Raji (cell line): ENCODE data around the gene ARHGEF37.

Source experiments
- POLR2A ChIP-seq: IDR thresholded peaks from 2 replicates; pipeline ENCODE4 v1.6.1; 2011; ENCODE audit warnings: low read depth, low read length, control low read depth; ENCODE audit not compliant: insufficient read depth

Gene ARHGEF37

DNA sequence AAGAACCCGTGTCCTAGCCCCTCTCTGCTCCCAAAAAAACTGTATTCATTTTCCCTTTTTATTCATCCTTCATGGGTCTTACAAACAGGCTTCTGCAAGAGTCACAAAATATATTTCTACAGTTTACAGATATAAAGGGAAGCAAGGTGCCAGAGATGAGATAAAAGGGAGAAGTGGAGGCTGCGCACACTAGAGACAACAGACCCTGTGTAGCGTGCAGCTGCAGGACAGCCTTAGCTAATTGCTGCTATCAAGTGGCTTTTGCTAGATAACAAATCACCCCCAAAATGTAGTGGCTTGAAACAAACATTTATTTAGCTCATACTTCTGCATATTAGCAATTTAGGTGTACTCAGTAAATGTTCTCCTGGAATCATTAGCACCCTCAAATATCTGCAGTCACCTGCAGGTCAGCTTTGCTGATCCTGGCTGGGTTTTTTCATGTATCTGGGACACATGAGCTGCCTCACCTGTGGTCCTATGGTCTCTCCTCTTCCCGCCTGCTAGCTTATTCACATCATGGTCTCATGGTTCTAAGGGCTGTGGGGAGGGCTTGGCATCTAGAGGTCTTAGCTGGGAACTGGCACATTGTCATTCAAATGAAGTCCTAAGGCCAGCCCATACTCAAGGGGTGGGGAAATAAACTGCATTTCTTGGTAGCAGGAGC is 29.4 kb downstream of the ARHGEF37 start:
- no peak for TF ChIP-seq POLR2A

DNA sequence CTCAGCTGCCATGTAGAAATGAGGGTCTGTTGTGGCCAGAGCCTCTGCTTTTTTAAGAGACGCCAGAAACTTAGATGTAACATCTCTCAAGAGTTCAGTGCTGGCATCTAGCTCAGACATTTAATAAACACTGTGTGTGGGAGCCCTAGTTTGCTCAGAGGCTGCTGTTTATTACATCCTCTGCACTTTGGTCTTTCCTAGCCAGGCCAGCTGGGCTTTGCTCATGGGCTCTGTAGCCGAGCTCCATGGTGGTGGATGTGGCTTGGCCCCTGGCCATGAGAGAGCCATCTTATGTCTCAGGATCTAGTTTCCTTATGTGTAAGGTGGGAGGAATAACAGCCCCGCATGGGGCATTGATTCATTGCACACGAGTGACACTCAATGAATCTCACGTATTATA is 30.0 kb downstream of the ARHGEF37 start:
- no peak for TF ChIP-seq POLR2A

DNA sequence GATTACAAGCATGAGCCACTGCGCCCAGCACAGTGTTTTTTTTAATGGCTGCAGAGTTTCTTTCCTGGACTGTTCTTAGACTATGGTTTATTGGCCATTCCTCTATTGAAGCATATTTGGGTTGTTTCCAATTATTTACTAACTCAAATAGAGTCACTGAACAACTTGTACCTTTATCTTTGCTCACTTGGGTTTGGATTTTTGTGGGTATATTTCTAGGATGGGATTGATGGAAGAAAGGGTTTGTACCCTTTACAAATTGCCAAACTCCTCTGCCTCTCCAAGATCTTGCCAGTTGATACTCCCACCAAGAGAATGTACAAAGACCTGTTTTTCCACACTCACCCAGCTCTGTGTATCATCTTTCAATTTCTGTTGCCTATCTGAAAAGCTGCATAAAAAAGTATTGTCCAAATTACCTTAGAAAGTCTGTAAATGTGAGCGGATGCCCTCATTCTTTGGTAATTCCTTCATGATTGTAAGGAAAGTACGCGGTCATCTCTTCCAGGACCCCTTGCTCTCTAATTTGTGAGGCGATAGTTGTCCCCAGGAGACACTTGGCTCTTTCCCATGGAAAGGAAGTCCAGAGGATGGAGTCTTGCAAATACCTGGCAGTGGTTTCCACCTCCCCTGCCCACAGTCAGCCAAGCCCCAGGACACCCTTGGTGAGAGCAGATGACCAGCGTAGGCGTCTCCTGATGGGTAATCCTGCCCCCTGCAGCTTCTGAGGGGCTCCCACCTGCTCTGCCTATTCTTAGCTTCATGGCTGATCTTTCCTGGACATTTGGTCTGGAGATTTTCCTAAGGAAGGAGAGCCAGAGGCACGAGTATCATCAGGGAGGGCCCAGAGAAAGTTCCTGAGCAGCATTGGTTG is 33.0 kb downstream of the ARHGEF37 start:
- no peak for TF ChIP-seq POLR2A

DNA sequence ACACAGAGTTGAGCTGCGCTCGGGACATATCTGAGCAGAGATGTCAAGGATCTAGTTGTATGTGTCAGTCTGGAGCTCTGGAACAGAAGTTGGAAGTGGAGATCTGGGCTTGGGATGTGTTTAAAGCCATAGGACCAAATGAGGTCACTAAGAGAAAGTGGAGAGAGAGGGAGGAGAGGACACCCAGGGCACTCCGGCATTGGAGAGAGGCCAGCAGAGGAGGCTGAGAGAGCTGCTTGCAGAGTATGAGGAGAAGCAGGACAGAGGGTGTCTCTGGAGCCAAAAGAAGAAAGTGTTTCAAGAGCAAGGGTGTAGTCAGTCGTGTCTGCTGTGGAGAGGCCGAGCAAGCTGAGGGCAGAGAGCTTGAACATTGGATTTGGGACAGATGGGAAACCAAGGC is 34.7 kb downstream of the ARHGEF37 start:
- TF ChIP-seq POLR2A, result no peak

DNA sequence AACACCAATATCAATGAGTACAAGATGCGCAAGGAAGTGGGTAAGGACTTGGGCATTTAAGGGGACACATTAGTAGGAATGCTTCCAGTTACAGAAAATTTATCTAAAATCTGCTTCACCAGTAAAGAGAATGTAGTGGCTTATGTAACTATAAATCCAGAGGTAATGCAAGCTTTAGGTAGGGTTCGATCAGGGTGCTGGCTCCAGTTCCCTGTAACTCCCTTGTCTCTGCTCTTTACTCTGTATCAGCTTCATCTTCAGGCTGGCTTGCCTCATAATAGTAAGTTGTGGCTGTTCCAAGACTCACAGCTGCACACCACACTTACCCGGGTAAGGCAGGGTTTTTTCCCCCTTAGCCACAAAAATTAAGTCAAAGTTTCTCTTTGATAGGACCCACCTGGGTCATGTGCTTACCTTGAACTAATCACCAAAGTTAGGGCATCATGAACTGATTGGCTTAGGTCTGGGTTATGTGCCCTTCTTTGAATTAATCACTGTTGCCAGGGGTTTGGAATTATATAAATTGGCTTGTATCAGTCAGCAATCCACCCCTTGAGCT is 35.5 kb downstream of the ARHGEF37 start:
- TF ChIP-seq POLR2A, result no peak

DNA sequence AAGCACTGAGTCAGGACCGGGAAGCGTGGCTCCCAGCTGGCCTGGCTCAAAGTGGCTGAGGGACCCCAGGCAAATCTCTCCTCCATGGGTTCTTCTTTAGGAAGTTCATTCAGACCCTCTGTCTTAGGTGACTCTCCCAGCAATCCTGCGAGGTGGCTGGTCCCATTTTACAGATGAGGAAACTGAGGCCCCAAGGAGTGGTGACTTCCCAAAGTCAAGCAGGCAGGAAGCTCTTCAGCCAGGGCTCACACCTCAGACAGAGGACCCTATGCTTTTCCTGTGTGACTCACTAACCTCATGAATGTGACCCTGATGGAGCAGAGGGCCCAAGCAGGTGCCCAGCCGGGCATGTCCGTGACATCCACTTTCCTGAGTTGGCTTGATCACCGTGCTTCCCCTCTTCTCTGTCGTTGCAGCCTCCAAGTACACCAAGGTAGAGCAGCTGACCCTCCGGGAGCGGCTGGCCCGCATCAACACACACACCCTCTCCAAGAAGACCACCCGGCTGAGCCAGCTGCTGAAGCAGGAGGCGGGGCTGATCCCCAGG is 36.5 kb downstream of the ARHGEF37 start:
- TF ChIP-seq POLR2A, result no peak

DNA sequence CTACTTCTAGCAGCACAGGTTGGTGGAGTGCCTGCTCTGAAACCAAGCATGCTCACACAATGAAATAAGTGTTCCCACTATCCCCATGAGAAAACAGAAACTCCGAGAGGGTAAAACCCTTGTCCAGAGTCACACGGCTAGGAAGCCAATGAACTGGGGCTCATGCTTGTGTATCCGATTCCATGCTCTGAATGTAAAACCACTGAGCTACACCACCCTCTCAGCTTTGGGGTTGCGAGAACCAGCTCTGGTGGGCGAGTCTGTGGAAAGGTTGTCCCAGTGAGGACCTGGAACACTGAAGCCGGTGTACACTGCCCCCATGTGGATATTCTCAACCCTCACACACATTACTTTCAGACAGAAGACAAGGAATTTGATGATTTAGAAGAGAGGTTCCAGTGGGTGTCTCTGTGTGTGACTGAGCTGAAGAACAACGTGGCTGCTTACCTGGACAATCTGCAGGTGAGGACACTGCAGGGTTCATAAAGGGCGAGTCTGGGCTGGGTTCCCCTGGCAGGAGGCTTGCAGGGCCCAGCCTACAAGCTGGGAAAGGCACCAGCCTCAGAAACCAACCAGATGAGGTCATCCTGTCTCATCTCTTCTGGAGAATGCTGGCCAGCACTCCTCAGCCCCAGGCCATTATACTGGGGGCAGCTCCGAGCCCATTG is 37.4 kb downstream of the ARHGEF37 start:
- TF ChIP-seq POLR2A, result no peak

DNA sequence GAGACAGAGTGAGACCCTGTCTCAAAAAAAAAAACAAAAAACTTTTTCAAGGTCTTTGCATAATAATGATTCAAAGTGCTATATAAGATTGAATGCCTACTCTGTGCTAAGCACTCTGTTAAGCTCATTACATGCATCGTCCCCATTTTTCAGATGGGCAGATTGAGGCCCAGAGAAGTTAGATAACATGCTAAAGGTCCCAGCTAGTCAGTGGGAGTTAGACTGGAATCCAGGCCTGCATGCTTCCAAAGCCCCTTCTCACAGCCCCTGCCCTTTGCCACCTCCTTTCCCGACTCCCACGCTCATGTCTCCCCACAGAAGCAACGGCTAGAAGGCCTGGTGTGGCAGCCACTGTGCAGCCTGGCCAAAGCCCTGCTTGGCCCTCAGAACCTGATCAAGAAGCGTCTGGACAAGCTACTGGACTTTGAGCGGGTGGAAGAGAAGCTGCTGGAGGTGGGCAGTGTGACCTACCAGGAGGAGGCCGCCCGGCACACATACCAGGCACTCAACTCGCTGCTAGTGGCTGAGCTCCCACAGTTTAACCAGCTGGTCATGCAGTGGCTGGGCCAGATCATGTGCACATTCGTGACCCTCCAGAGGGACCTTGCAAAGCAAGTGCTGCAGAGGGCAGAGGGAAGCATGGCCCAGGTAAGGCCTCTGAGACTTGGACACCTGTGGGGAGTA is 40.3 kb downstream of the ARHGEF37 start:
- no peak for TF ChIP-seq POLR2A

DNA sequence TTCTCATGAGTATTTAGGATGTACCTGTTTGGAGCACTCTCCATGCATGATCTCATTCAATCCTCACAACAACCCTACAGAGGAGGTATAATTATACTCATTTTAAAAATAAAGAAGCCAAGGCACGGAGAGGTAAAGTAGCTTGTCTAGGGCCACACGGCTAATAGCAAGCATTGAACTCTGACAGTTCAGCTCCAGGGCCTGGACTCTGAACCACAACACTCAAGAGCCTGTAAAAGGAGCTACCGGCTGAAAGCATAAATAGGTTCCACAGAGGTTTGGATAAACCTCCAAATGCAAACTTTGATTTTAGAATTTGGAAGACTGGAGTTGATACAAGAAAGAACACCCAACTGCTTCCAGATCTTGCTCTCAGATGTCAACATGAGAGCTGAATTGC is 41.2 kb downstream of the ARHGEF37 start:
- no peak for TF ChIP-seq POLR2A

DNA sequence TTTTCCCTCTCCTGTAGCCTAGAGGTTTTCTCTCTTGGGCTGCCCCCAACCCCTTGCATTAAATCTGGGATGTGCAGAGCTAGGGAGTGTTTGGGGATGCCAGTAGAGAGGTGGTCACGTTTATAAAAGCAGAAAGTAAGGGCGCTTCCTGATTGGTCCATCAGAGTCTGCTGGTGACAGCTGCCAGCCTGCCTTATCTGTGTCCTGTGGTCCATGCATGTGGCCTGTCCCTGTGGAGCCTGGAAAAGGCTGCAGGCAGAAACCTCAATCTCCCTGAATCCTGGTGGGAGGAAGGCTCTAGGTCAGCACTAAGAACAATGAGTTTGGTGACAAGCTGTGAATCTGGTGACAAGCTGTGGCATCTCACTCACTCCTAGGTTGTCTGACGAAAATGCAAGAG is 42.2 kb downstream of the ARHGEF37 start:
- TF ChIP-seq POLR2A, result no peak

DNA sequence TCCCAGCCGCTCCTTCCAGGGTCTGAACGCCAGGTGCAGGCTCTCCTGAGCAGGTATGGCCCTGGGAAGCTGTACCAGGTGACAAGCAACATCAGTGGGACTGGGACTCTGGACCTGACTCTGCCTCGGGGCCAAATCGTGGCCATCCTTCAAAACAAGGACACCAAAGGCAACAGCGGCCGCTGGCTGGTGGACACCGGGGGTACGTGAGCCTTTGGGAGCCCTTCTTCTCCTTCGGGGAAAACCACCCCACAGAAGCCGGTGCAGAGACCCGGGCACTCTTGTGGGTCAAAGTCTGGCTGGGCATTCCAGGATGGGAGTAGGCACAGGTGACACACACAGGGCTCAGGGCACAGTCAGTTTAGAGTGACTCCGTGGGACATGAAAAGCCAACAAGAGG is 45.8 kb downstream of the ARHGEF37 start:
- TF ChIP-seq POLR2A, result no peak

DNA sequence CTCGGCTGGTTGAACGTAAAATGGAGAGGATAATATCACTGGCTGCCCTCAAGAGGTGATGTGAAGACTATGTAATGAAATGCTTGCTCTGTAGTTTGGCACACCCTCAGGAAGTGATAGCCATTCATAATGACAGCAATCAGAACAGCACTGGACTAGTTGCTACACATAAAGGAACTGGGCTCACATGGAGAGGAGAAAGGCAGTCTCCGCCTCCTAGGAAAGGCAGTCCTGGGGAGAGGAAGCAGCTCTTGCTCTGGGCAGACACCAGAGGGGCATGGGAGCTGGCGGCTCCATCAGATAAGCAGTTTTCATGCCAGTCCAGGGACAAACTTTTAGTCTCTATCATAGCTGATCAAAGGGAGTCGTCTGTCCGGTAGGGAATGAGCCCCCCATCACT is 46.9 kb downstream of the ARHGEF37 start:
- no peak for TF ChIP-seq POLR2A

DNA sequence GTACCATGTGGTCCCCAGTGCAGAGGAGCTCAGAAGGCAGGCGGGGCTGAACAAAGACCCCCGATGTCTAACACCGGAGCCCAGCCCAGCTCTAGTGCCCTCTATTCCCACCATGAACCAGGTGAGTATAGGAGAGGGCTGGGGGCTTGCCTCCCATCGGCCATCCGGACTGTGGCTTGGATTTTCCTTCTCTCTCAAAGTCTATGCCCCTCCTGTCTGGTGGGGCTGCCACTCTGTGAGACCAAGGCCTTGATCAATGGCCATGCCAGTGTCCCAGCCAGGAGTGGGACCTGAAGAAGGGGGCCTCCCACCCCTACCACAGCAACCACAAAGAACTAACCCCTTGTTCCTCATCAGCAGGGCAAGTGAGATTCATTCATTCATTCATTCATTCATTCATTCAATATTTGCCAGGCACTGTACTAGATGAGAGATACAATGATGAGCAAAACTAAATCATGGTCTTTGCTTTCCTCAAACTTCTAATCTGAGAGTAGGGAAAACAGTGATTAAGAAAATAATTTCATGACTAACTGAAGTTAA is 47.6 kb downstream of the ARHGEF37 start:
- no peak for TF ChIP-seq POLR2A

DNA sequence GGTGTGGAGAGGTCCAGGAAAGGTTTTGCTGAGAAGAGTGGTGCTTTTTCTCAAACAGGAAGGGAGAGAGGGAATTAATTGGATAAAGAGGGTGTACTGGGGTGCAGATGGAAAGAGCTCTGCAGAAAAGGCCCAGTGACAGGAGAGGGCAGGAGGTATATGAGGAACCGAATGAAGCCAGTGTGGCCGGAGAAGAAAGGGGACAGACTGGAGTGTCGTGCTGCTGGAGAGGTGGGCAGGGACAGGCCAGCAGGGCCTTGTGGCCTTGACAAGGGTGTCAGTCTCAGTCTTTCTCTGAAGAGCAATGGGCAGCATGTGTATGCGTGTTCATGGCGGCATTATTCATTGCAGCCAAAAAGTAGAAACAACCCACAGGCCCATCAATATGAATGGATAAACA is 48.1 kb downstream of the ARHGEF37 start:
- no peak for TF ChIP-seq POLR2A

DNA sequence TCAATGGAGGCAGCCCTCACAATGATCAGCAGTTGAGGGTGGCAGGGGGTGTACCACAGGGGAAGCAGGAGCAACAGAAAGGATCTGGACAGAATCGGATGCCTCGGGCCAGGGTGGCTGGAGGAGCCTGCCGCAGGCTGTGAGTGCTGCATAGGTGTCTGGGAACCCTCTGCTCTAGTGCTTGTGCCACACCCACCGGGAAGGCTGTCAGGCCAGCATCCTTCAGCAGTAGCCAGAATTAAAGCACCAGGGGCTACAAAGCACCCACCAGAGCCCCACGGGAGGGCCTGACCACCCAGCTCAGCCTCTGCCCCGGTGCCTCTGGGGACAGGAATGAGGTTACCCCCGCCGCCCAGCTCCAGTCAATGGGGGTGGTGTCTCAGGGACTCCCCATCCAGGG is 49.0 kb downstream of the ARHGEF37 start:
- TF ChIP-seq POLR2A, result no peak

DNA sequence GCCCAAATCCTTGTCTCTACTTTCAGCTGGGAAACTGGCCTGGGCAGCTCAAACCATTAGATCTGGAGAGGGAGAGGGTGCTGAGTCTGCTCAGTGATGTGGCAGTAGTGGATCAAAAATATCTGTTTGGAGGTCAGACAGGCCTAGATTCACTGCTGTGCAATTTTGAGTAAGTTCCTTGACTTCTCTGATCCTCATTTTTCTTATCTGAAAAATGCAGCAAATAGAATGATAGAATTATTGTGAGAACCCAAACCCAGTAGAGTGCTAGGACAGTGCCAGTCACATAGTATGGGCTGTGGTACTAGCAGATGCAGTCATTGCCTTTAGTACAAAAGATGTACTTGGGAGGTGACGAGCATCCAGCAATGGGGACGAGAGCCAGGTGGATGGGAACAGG is 50.2 kb downstream of the ARHGEF37 start:
- TF ChIP-seq POLR2A, result no peak
